ENCODE data around the gene LAMA2.

DNA sequence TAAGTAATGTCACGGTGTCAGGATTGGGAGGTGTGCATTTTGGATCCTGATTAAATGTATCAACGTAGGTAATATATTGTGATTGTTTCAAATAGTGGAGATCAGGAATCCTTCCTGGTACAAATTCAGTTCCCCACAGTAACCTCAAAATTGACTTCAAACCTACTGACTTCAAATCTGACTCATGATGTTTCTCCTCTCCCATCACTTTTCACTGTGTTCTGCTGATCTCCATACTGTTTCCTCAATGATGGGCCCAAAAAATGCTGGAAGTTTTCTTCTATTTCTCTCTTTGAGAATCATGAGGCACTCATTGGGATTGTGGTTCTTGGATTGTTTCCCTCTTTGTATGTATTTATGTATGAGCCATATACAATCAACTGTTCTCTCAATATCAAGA lies 35.9 kb downstream of the LAMA2 start:
- TF ChIP-seq POLR2A (IDR thresholded peaks at IDR 0.05): no peak
- TF ChIP-seq, protein P1, sequence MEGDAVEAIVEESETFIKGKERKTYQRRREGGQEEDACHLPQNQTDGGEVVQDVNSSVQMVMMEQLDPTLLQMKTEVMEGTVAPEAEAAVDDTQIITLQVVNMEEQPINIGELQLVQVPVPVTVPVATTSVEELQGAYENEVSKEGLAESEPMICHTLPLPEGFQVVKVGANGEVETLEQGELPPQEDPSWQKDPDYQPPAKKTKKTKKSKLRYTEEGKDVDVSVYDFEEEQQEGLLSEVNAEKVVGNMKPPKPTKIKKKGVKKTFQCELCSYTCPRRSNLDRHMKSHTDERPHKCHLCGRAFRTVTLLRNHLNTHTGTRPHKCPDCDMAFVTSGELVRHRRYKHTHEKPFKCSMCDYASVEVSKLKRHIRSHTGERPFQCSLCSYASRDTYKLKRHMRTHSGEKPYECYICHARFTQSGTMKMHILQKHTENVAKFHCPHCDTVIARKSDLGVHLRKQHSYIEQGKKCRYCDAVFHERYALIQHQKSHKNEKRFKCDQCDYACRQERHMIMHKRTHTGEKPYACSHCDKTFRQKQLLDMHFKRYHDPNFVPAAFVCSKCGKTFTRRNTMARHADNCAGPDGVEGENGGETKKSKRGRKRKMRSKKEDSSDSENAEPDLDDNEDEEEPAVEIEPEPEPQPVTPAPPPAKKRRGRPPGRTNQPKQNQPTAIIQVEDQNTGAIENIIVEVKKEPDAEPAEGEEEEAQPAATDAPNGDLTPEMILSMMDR (IDR thresholded peaks at IDR 0.05): no peak
- no peak for TF ChIP-seq POLR2AphosphoS5 (IDR thresholded peaks at IDR 0.05)

Data from sigmoid colon (tissue), 4 donors.